GM21447 (cell line): Measurements from ENCODE around the gene ARHGAP9.

Experiments used
- ATAC-seq: cut with Tn5 transposase; IDR thresholded peaks from one replicate; pipeline ENCODE4 v1.9.1; 2021; ENCODE audit not compliant: unreplicated experiment

ARHGAP9 gene

GRCh38 chr12:57473886-57474285 is 5.8 kb downstream of the ARHGAP9 start:
- no peak for ATAC-seq

GRCh38 chr12:57473392-57473791 is 6.3 kb downstream of the ARHGAP9 start:
- ATAC-seq = no peak

GRCh38 chr12:57472391-57472790 is 7.3 kb downstream of the ARHGAP9 start:
- ATAC-seq = no peak

- no peak for ATAC-seq
Measured at GRCh38 chr12:57471661-57472060, 8.0 kb downstream of the ARHGAP9 start.

GRCh38 chr12:57470970-57471656 is 8.6 kb downstream of the ARHGAP9 start:
- no peak for ATAC-seq

- ATAC-seq = no peak
Measured at GRCh38 chr12:57470286-57470969, 9.2 kb downstream of the ARHGAP9 start.

- ATAC-seq = no peak
Measured at GRCh38 chr12:57469296-57470164, 10.1 kb downstream of the ARHGAP9 start.

GRCh38 chr12:57467915-57468314 is 11.8 kb downstream of the ARHGAP9 start:
- no peak for ATAC-seq

GRCh38 chr12:57467212-57467874 is 12.3 kb downstream of the ARHGAP9 start:
- ATAC-seq = no peak

- ATAC-seq = no peak
Measured at GRCh38 chr12:57465747-57466505, 13.7 kb downstream of the ARHGAP9 start.

- ATAC-seq = no peak
Measured at GRCh38 chr12:57465030-57465746, 14.5 kb downstream of the ARHGAP9 start.

GRCh38 chr12:57464569-57464968 is 15.1 kb downstream of the ARHGAP9 start:
- ATAC-seq = no peak

GRCh38 chr12:57462912-57463253 is 16.8 kb downstream of the ARHGAP9 start:
- ATAC-seq = no peak

- ATAC-seq = peak; percentile 64
Measured at GRCh38 chr12:57462251-57462911, 17.3 kb downstream of the ARHGAP9 start.

- no peak for ATAC-seq
Measured at GRCh38 chr12:57461917-57462250, 17.8 kb downstream of the ARHGAP9 start.

- ATAC-seq = no peak
Measured at GRCh38 chr12:57461276-57461916, 18.3 kb downstream of the ARHGAP9 start.

GRCh38 chr12:57460841-57461275 is 18.8 kb downstream of the ARHGAP9 start:
- ATAC-seq = no peak

- no peak for ATAC-seq
Measured at GRCh38 chr12:57460468-57460784, 19.2 kb downstream of the ARHGAP9 start.
